SKM-1 treated with dmso at 0.1 percent for 144 hours (cell line): Measurements from ENCODE around the gene MEIS1.

Experiments used
- DNase-seq: peaks from one replicate; lab custom pipeline; 2025; ENCODE audit not compliant: unreplicated experiment; lab: John Stamatoyannopoulos, UW

The MEIS1 gene

DNA sequence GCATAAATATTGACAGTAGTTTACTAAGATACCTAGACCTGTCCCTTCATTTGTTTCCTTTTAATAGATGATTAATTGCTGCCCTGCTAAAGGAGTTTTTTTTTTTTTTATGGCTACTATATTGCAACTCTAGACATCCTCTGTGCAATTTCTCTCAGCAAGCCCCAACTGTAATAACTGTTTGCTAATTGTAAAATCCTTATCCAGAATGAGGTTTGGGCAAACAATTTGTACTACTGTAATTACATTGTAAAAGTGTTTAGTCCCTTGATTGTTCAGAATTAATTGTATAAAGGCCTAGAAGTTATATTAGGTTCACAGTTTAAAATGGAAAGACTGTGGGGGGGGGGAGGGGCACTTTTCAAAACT lies 3.7 kb upstream of the MEIS1 start:
- no peak for DNase-seq

DNA sequence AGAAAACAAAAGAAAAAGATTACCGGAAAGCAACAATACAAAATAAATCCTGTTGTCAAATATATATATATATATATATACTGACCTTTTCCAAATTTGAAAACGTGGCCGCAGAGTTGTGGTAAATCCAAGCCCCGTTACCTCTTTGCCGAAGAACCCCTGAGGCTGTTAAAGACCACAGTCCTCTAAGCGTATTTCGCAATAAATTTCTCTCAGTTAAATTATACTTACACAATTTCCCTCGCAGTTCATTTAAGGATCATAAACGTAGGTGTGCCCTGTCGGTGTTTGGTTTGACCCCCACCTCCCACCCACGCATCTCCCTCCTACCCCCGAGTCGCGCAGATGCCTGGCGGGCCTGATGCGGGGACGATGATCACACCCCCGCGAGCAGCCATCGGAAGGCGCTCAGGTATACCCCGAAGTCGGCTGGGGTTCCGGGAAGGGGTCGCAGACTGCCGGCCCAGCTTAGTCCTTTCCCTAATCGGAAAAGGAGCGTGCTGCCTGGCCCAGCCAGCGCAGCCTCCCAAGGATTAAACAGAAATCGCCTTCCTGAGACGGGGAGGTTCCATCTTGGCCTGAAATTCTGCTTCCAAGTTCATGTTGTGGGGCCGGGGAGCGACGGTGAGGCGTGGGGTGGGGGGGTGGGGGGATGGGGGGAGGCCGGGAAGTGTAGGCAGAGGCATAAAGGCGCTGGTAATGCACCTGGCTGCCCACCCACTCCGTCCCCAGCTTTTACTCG lies 2.9 kb upstream of the MEIS1 start:
- no peak for DNase-seq

DNA sequence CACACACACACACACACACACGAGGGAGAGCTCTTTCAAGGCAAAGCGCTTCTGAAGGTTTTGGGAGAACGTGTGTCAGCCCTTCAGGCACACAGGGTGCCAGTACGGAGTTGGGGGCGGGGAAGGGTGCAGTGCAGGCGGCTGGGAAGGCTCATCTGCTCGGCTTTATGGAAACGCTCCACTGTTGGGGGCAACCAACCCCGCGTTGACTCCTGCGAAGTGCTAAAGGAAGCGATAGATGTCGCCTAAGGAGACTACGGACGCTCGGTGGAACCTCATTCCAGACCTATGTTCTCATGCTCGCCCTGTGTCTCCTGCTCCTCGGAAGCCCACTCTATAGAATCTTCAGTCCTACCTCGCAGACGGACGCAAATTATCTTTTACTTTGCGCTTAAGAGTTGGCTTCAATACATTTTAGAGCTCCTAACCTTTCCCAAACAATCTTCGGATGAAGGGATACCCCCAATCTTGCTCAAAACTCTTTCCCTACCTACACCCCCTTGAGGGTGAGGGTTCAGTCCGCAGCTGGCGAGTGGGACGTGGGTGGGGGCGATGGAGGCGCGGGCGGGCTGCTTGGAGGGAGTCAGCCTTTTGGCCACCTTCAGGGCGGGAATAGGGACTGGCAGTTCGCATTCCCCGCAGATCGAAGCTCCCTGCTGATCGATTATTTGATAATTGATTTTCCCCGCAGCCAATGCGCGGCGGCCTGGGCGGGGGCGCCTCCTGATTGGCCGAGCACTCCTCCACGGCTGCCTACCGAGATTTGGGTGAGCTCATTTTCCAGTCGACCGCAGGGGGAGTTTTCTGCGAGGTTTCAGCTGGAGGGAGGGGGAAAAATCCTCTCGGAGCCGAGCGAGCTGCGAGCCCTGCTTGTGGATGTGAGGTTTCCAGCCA lies 1.9 kb upstream of the MEIS1 start:
- DNase-seq: no peak

DNA sequence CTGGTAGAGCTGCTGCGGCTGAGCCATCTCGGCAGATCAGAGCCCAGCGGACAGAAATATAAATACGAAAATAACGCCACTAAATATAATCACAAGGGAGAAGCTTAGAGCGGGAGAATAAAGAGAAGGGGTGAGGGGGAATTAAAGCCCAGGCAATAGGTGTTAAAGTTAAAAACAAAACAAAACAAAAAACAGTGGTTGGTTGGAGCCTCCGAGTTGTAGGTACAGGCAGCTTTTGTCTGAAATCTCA lies 1.3 kb upstream of the MEIS1 start:
- no peak for DNase-seq

DNA sequence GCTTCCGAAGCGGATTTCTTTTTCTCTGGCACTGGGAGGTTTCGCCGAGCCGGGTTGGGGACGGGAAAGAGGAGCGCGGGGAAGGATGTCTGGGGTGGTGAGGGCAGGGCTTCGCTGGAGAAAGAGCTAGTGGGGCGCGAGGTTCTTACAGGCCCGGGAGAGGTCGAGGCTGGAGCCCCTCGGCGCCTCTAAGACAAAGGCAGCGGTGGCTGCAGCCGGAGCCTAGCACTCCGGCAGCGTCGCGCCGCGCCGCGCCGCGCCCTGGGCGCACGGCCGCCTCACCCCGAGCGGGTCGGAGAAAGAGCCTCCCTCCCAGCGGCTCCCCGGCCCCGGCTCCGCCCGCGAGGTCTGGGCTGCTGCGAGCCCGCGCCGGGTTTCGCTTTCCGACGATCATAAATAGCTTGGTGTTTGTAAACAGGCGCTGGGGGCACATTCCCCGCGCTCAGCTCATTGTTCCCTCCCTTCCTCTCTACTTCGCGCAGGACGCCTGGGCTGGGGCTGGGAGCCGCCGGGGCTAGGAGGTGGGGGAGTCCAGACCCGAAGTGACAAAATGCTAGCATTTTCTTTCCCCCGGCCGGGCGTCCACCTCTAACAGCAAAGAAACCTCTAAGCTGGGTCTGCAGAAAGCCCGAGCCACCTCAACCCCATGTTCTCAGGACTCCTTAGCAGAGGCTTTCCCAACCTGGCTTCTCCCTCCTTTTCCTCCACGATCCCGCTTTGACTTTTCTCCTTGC lies 813 bp upstream of the MEIS1 start:
- no peak for DNase-seq

DNA sequence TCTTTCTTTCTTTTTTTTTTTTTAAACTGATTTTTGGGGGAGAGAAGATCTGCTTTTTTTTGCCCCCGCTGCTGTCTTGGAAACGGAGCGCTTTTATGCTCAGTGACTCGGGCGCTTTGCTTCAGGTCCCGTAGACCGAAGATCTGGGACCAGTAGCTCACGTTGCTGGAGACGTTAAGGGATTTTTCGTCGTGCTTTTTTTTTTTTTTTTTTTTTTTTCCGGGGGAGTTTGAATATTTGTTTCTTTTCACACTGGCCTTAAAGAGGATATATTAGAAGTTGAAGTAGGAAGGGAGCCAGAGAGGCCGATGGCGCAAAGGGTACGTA lies 587 bp downstream of the MEIS1 start:
- no peak for DNase-seq

DNA sequence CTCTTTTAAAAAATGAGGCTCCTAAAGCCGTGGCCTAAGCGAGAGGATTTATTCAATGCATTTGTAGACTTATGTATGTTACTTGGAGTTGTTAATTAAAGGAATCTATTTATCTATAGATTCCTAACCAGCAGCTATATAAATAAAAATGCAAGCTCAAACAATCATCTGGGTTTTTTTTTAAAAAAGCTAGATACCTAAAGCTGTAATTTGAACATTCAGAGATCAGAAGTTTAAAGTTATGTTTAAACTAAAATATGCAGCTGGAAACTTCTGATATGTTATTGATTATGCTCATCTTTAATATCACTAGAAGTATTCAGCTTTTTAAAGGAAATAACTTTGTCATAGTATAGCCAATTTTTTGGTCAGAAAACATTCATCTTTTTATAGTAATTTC lies 1.0 kb downstream of the MEIS1 start:
- DNase-seq: no peak

DNA sequence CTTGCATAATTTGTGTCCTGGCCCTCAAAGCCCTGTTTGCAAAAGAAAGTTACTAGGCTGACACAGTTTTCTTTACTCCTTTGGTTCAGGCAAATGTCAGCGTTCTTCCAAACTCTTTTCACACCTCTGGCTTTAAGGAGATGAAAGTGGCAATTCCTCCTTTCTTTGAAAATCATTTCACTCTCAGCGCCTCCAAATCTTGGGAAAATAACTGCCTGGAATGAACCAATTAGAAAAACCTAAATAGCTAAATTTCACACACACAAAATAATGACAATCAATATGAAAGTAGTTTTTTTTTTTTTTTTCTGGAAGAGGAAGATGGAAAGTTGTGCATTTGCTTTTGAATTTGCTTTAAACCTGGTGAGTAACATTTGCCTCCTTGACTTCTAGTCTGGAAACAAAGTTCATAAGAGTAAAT lies 1.7 kb downstream of the MEIS1 start:
- DNase-seq: no peak

DNA sequence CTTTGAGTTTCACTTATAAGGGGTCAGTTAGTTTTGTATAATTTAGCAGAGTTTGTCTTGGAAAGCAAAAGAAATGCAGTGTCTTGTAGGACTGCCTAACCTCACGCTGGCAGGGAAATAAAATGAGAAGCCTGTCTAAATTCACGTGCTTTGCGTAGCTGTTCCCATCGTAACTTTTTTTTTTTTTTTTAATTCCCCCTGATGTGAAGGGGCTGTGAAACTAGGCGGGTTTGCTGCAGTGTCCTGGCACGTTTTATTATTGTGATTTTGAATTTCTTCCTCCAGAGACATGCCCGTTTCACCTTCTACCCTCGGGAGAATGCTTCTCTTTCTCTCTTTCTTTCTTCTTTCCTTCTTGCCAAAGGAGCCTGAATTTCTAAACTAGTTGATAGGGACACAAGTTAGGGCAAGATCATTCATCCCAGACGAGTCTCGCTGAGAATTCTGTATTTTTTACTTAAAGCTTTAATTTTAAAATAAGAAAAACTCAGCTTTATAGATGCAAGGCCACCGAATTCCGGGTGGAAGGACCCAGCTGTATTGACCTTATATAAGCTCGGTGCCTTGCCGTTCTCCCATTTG lies 2.3 kb downstream of the MEIS1 start:
- DNase-seq: no peak

DNA sequence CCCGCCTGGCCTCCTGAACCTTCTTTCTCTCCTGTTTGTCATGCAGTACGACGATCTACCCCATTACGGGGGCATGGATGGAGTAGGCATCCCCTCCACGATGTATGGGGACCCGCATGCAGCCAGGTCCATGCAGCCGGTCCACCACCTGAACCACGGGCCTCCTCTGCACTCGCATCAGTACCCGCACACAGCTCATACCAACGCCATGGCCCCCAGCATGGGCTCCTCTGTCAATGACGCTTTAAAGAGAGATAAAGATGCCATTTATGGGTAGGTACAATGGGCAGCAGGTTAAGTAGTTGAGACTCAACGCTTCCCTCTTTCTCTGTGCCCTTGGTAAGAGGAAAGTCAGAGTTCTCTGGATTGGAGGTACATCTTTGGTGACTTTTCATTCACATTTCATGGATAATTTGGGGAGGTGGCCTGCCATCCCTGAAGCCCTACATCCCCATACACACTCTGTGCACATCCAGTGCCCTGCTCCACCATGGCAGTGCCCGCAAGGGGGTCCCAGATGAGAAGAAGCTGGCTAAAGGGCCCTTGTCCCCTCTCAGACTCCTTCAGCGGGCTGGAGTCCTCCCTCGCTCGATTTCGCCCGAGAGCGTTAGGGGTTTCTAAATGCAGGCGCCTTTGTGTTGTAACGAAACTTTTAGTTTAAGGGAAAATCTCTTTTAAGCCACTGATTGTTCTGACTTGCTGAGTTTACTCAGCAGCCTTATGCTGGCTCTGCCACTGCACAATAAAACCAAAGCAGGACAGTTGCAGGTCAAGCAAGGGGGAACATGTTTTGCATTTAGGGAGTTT lies 3.0 kb downstream of the MEIS1 start:
- no peak for DNase-seq

DNA sequence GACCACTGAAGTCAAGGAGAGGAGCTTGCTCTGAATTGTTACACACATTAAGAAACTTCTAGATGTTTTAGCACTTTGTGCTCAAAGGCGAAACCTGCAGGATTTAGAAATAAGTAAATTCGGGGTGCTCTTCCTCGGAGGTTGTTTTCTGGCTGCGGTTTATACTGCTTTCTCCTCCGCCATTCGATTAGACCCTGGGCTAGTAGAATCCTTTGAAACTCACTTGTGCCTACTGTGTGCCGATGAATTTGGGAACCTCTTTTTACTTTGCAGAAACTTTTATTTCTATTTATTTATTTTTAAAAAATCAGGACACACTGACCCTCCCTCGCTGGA lies 3.5 kb downstream of the MEIS1 start:
- DNase-seq: no peak

DNA sequence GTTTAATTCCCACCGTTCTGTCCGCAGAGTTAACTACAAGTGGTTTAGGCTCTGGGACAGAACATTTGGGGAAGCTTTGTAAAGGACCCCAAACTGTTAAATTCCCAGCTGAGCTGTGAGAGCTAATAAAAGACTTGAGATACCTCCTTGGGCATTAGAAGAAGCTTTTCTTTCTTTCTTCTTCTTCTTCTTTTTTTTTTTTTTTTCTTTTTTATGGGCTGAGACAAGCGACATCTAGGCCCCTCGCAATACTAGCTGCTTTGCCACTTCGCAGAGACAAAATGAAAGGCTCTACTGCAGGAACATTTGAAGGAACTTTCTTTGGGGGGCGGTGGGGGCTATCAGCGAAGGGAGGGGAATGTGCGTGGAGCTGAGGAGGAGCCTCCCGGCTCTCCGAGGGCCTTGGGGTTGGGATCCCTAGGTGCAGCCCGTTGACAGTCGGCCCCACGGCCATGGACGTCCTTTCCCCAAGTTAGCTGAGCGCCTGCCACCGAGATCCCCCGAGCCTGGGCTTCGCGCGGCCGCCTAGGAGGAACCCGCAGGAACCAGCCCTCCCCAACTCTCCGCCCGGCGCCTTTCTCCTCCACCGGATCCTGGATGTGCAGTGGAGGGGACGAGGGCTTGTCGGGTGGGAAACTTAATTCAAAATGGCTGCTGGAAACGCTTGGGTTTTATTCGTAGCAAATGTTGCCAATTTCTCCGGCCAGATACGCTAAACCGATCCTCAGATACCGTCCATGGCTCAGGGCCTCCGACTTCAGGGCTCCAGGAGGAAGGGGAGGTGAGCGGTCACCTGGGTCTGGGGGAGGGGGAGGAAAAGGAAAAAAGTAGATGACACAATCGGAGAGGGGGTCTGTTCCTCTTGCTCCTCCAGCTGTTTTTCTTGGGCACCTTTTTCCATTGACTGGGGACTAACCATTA lies 4.2 kb downstream of the MEIS1 start:
- DNase-seq: no peak

DNA sequence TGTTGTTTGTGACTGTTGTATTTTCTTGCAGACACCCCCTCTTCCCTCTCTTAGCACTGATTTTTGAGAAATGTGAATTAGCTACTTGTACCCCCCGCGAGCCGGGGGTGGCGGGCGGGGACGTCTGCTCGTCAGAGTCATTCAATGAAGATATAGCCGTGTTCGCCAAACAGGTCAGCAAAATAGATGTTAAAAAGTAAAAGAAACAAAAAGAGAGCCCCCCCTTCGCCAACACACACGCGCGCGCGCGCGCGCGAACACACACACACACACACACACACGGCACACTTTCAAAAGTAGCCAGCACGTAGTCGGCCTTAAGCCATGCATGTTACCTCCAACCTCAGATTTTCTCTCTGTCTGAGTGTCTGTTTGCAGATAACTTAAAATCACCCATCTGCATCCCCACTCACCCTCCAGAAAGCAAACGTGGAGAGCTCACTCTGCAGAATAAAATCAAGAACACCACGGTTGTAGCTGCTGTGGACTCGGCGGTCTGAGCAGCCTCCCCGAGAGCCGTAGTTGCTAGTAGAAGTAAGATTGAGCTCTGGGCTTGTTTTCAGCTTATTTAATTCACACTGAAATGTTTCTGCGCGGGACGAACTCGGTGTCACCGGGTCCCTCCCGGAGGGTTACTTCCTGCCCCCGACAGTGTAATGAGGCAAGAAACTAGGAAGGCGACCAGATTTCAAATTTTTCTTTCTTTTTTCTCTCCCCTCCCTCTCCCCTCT lies 5.1 kb downstream of the MEIS1 start:
- no peak for DNase-seq

DNA sequence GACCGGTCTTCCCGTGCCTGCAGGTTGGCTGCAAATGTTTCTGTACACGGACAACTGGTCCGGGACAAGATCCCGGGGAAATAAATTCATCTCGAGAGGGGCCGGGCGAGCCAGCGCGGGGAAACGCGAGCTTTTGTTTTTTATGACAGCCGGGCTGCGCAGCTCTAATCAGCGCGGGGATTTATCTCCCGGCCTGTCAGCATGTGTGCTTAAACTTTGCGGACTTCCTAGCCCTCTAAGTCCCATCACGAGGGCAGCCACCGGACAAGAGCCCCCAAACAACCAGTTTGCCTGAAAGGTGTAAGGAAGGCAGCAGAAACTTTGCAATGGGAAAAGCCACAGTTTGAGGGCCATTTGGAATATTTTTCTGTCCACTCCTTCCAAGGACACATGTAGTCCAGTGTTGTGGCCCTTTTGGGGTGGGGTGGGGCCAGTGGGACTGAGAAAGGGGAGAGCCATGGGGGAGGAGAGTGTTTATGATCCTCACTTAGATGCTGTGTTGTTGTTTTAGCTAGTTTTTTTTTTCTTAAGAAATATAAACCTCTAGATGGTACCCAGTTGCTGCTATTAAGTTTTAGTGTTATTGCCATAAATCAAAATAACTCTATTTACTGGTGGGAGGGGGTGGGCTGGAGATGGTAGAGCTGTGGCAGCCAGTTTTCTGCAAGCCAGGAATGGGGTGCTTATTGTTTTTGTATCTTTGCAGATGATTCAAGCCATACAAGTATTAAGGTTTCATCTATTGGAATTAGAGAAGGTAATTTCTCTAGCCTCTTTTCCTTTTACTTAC lies 6.0 kb downstream of the MEIS1 start:
- no peak for DNase-seq

DNA sequence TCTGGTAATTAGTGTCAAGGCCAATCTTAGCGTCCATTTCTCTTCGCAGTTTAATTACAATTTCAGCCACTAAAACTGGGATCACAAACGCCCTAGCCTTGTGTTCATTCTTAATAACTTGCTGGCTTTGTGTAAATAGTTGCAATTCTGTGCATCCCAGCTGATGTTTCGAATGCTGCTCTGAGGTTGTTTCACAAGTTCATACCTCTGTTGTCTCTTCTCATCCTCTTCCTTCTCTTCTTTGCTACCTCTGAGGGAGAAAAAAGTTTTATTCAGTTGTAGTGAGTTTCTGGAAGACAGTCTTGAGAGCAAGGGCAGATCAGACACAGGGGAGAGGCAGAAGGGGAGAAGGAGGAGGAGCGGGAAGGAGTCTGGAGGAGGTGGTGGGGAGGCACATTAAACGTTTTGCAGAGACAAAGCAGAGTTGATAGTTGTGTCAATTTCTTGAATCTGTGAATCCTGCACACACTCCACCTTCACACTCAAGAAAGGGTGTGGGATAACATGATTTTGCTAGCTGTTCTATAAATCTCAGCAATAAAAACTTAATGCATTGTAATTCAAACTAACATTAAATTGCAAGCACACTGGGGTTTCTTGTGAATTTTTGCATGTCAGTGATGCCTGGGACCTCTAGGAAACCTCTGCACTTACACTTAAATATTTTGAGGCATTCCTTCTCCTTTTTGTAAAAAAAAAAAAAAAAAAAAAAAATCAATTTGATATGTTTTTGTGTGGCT lies 6.8 kb downstream of the MEIS1 start:
- DNase-seq: no peak

DNA sequence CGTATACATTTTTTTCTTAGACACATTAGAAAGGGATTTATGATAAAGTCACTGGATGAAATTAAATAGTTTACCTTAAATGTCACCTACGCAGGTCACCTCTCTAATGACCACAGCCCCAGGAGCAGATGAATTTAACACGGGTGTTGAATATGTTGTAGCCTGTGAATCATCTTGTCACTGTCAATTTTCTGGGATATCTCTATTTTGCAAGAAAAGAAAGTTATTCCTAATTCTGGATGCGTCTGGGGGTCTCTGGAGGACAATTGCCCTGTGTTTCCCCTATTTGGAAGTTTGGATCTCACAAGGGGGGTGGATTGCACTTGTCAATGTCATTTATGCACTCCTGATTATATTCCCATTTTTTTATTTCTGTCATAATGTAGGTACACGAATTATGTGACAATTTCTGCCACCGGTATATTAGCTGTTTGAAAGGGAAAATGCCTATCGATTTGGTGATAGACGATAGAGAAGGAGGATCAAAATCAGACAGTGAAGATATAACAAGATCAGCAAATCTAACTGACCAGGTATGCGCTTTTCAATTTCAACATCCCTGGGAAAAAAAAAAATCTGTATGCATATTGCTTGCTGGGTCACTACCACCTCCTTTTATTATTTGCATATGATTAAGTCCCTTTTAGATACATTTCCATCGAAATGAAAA lies 7.7 kb downstream of the MEIS1 start:
- no peak for DNase-seq

DNA sequence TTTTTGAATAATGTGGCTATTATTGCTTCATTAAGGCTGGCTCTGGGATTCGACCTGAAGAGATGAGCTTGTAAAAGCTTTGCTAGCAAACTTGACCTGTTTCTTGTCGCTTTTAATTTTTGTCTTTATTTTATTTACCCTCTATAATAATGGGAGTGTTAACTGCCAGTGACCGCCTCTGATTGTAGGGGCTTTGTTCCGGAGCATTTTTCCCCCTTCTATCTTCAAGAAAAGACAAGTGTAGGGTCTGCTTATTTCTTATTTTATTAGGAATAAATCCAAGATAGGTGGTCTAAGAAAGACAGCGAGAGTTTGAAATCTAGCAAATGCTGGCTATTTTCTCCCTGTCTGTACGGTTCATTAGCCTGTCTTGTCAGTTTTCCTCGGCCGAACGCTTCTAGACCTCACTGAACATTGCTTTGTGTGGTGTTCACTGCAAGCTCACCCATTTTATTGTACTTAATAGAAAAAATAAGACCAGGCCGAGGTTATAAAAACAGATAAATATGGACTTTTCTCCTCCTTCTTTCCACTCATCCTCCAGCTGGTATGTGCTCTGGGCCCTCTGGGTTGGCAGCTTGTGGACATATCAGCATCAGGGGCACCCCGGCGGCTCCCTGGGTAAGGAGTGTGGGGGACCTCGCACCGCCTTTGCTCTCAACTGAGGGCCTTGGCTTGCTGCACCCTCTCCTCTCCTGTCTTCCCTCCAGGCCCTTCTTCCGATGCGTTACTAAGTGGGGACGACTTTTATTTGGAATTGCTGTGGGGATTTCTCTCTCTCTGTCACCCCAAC lies 8.5 kb downstream of the MEIS1 start:
- no peak for DNase-seq
